HCT116 (cell line): ENCODE data around the gene CA7. TPM values are rescaled to one million over a fixed set of nuclear protein-coding genes. Genes with fewer than 3 reads are reported as not detected.

Source experiments
- ATAC-seq: fragments of 200-7000 bp; cut with Tn5 transposase; 2 replicates; pipeline ENCODE4 v1.9.1; 2020; ENCODE audit warnings: mild to moderate bottlenecking, moderate library complexity
- BruUV-seq: library from RNA; stranded (reverse); fragments of 400-500 nt; replicated peaks from 2 replicates; lab custom pipeline; 2021; lab: Mats Ljungman, UMichigan
- CTCF ChIA-PET: fragments of 300-600 bp; sonication (Branson Sonifier 250); formaldehyde crosslinking; loops from one replicate; lab custom pipeline; 2021; ENCODE audit warnings: antibody characterized with exemption; lab: Charles Lee
- POLR2A ChIA-PET: fragments of 300-600, 350-600 bp; sonication (Branson Sonifier 250); formaldehyde crosslinking; loops from one replicate; lab custom pipeline; 2021; ENCODE audit warnings: antibody characterized with exemption; lab: Charles Lee
- RAD21 ChIA-PET, 2 experiments: fragments of 300-600 bp; sonication (Branson Sonifier 250); formaldehyde crosslinking; loops; one replicate each; lab custom pipeline; 2023; ENCODE audit warnings: low total read pairs in 2 of 2; ENCODE audit not compliant: uncharacterized antibody in 2 of 2, unreplicated experiment in 2 of 2, low non-redundant PET in 1 of 2; lab: Charles Lee
- DNase-seq: peaks from one replicate; pipeline ENCODE4 v3.0.0-alpha.2; 2010; ENCODE audit warnings: low read depth, low spot score
- H2AFZ ChIP-seq: fragments of 200-600 bp; shearing (Covaris generic), sonication (generic); 2 replicates; pipeline ENCODE4 v1.6.1; 2017; ENCODE audit warnings: low read depth, mixed run types, mixed read lengths, antibody characterized with exemption, low read length; ENCODE audit not compliant: poor library complexity, severe bottlenecking
- H3K27ac ChIP-seq: 2 replicates; pipeline ENCODE4 v1.5.1; 2012; ENCODE audit warnings: low read depth, low read length
- H3K27me3 ChIP-seq: fragments of 200-600 bp; sonication (generic); 2 replicates; pipeline ENCODE4 v1.6.1; 2016; ENCODE audit warnings: mixed run types, low read length, mixed read lengths; ENCODE audit not compliant: insufficient read depth
- H3K36me3 ChIP-seq, 2 experiments: fragments of 200-500 bp in 1 of 2; fragments of 200-600 bp in 1 of 2; sonication (Bioruptor generic) in 1 of 2; sonication (generic) in 1 of 2; 2 replicates each; pipeline versions ENCODE4 v1.5.1 to v1.6.1; 2014 to 2016; ENCODE audit warnings: low read length in 2 of 2, inconsistent platforms in 1 of 2, mixed read lengths in 1 of 2, mixed run types in 1 of 2; ENCODE audit not compliant: insufficient read depth in 2 of 2, control insufficient read depth in 1 of 2
- H3K4me1 ChIP-seq, 2 experiments: fragments of 200-600 bp in 1 of 2; sonication (generic) in 1 of 2; 2 replicates each; pipeline versions ENCODE4 v1.5.1 to v1.6.1; 2012 to 2017; ENCODE audit warnings: low read length in 2 of 2, inconsistent platforms in 1 of 2, mild to moderate bottlenecking in 1 of 2, mixed read lengths in 1 of 2, mixed run types in 1 of 2, moderate library complexity in 1 of 2; ENCODE audit not compliant: insufficient read depth in 2 of 2, control insufficient read depth in 1 of 2
- H3K4me2 ChIP-seq: fragments of 200-600 bp; sonication (generic); 2 replicates; pipeline ENCODE4 v1.6.1; 2017; ENCODE audit warnings: mixed run types, low read length, mixed read lengths
- H3K4me3 ChIP-seq, 2 experiments: fragments of 200-600 bp in 1 of 2; sonication (generic) in 1 of 2; replicated peaks in 1 of 2; 2 replicates each; pipeline ENCODE4 v1.5.1; 2011 to 2016; ENCODE audit warnings: low read length in 2 of 2, control low read depth in 1 of 2, low read depth in 1 of 2, mild to moderate bottlenecking in 1 of 2, mixed read lengths in 1 of 2, mixed run types in 1 of 2
- H3K79me2 ChIP-seq: fragments of 200-600 bp; sonication (generic); 2 replicates; pipeline ENCODE4 v1.6.1; 2017; ENCODE audit warnings: mild to moderate bottlenecking, mixed run types, low read length, moderate library complexity, mixed read lengths; ENCODE audit not compliant: insufficient read depth
- H3K9ac ChIP-seq: fragments of 200-600 bp; sonication (generic); 2 replicates; pipeline ENCODE4 v1.6.1; 2016; ENCODE audit warnings: low read length, mixed read lengths
- H3K9me2 ChIP-seq: fragments of 200-600 bp; sonication (generic), shearing (Covaris generic); 2 replicates; pipeline ENCODE4 v1.6.1; 2017; ENCODE audit warnings: mixed run types, mild to moderate bottlenecking, moderate library complexity; ENCODE audit not compliant: insufficient read depth
- H3K9me3 ChIP-seq, 2 experiments: fragments of 200-500 bp in 1 of 2; fragments of 200-600 bp in 1 of 2; sonication (Bioruptor generic) in 1 of 2; sonication (generic) in 1 of 2; 2 replicates each; pipeline ENCODE4 v1.6.1; 2014 to 2017; ENCODE audit warnings: low read length in 2 of 2, mixed read lengths in 2 of 2, inconsistent platforms in 1 of 2, low read depth in 1 of 2, mild to moderate bottlenecking in 1 of 2, mixed run types in 1 of 2, moderate library complexity in 1 of 2; ENCODE audit not compliant: control insufficient read depth in 1 of 2, insufficient read depth in 1 of 2
- H4K20me1 ChIP-seq: fragments of 200-600 bp; sonication (generic), shearing (Covaris generic); 2 replicates; pipeline ENCODE4 v1.6.1; 2017; ENCODE audit warnings: mixed run types, mild to moderate bottlenecking, moderate library complexity; ENCODE audit not compliant: insufficient read depth
- CBX3 ChIP-seq: IDR thresholded peaks from 2 replicates; pipeline ENCODE4 v1.6.1; 2012; ENCODE audit warnings: low read depth
- CEBPB ChIP-seq: IDR thresholded peaks from 2 replicates; pipeline ENCODE4 v1.6.1; 2012; ENCODE audit warnings: low read depth
- EGR1 ChIP-seq: IDR thresholded peaks from 2 replicates; pipeline ENCODE4 v1.6.1; 2012; ENCODE audit warnings: low read depth
- ELF1 ChIP-seq: IDR thresholded peaks from 2 replicates; pipeline ENCODE4 v1.6.1; 2012; ENCODE audit warnings: low read depth, borderline replicate concordance
- EZH2 ChIP-seq: fragments of 200-600 bp; sonication (generic); IDR thresholded peaks from 2 replicates; pipeline ENCODE4 v1.6.1; 2017; ENCODE audit warnings: antibody characterized with exemption, mixed run types
- EZH2phosphoT487 ChIP-seq: fragments of 200-600 bp; IDR thresholded peaks from 2 replicates; pipeline ENCODE4 v1.6.1; 2018; ENCODE audit warnings: antibody characterized with exemption, borderline replicate concordance
- FOSL1 ChIP-seq: IDR thresholded peaks from 2 replicates; pipeline ENCODE4 v1.6.1; 2012; ENCODE audit warnings: low read depth
- JUND ChIP-seq: IDR thresholded peaks from 2 replicates; pipeline ENCODE4 v1.6.1; 2012
- MAX ChIP-seq: IDR thresholded peaks from 2 replicates; pipeline ENCODE4 v1.6.1; 2012
- RAD21 ChIP-seq: IDR thresholded peaks from 2 replicates; pipeline ENCODE4 v1.6.1; 2012; ENCODE audit warnings: low read depth, mild to moderate bottlenecking
- SIN3A ChIP-seq: IDR thresholded peaks from 2 replicates; pipeline ENCODE4 v1.6.1; 2012; ENCODE audit warnings: low read depth
- SP1 ChIP-seq: IDR thresholded peaks from 2 replicates; pipeline ENCODE4 v1.6.1; 2012; ENCODE audit warnings: low read depth
- TCF7L2 ChIP-seq: IDR thresholded peaks from 2 replicates; pipeline ENCODE4 v1.7.0; 2011; ENCODE audit warnings: borderline replicate concordance, inconsistent platforms; ENCODE audit not compliant: insufficient read depth, insufficient read length; ENCODE audit errors: extremely low read depth
- YY1 ChIP-seq: IDR thresholded peaks from 2 replicates; pipeline ENCODE4 v1.6.1; 2011; ENCODE audit warnings: low read length, low read depth, moderate library complexity, mild to moderate bottlenecking; ENCODE audit not compliant: insufficient replicate concordance; ENCODE audit errors: extremely low read depth
- ZFX ChIP-seq: fragments of 450-650 bp; IDR thresholded peaks from 2 replicates; pipeline ENCODE4 v1.6.1; 2017
- intact Hi-C: fragments of 100-400 bp; cut with micrococcal nuclease; formaldehyde crosslinking; loops from 2 replicates; pipeline ENCODE4 v1.10.0; 2022
- total RNA-seq: library from RNA; stranded (reverse); gene quantifications from one replicate; pipeline ENCODE4 v1.2.1, GENCODE V29; 2021; ENCODE audit not compliant: unreplicated experiment
- TF ChIP-seq, protein P1 (sequence below): IDR thresholded peaks from 2 replicates; pipeline ENCODE4 v1.6.1; 2012
- TF ChIP-seq, protein P2 (sequence below): IDR thresholded peaks from 2 replicates; pipeline ENCODE4 v1.6.1; 2011; ENCODE audit warnings: mild to moderate bottlenecking, low read length, moderate library complexity; ENCODE audit not compliant: insufficient replicate concordance; ENCODE audit errors: extremely low read depth
- TF ChIP-seq, protein P3 (sequence below): IDR thresholded peaks from 2 replicates; pipeline ENCODE4 v1.6.1; 2012; ENCODE audit warnings: low read depth

The CA7 gene
- total RNA-seq, 1 experiment from 2014 or later = not detected

DNA sequence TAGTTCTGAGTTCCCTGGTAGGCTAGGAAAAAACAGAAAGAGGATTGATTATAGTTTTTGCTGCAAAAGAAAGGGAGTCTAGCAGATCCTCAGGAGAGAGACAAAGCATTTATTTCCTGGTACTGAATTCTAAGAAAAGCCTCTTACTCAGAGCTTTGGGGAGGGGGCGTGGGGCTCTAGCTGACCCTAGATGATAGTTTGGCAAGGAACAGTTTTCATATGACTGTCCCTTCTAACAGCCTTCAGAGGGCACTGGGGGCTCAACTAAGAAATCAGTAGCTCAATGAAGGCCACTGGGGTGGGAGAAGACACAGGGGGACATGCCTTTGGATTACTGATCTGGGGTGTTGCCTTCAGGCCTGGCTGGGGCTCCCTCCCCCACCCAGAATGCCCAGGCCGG is 4.0 kb downstream of the CA7 start:
- Histone ChIP-seq H3K9me2 (no peaks in the 10 kb centered on the region), H3K27ac (no peak overlapping the region), H3K4me1 (peaks cover 4 to 10% of the 10 kb centered on the region in 2 experiments; a peak in 3 of 4 replicates), H3K4me2 (no peak overlapping the region), H3K9ac (no peak overlapping the region), H3K9me3 (no peaks in the 10 kb centered on the region), H4K20me1 (no peaks in the 10 kb centered on the region), H3K36me3 (no peaks in the 10 kb centered on the region), H3K4me3 (no peak overlapping the region), H3K27me3 (no peaks in the 10 kb centered on the region), H2AFZ (no peak overlapping the region)
- intact Hi-C loops = no loop called here
- CTCF ChIA-PET = interaction anchor here (1.0 to 3.4 kb wide), 3 partner anchors 12 to 18 kb away, joined by 5 to 16 read pairs (median 7); partner anchors contain the start of gene NAE1
- BruUV-seq = no TSS peak
- ATAC-seq = no peak
- no peak for DNase-seq
- TF ChIP-seq ELF1 (no peak), CEBPB (no peak), JUND (no peak), FOSL1 (no peak), RAD21 (no peak), EZH2phosphoT487 (no peak), EZH2 (no peak), CBX3 (no peak), SP1 (no peak), TCF7L2 (no peak), ZFX (no peak), YY1 (no peak), EGR1 (no peak), MAX (no peak), SIN3A (no peak)
- TF ChIP-seq, protein P1, sequence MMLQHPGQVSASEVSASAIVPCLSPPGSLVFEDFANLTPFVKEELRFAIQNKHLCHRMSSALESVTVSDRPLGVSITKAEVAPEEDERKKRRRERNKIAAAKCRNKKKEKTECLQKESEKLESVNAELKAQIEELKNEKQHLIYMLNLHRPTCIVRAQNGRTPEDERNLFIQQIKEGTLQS = no peak
- TF ChIP-seq, protein P2, sequence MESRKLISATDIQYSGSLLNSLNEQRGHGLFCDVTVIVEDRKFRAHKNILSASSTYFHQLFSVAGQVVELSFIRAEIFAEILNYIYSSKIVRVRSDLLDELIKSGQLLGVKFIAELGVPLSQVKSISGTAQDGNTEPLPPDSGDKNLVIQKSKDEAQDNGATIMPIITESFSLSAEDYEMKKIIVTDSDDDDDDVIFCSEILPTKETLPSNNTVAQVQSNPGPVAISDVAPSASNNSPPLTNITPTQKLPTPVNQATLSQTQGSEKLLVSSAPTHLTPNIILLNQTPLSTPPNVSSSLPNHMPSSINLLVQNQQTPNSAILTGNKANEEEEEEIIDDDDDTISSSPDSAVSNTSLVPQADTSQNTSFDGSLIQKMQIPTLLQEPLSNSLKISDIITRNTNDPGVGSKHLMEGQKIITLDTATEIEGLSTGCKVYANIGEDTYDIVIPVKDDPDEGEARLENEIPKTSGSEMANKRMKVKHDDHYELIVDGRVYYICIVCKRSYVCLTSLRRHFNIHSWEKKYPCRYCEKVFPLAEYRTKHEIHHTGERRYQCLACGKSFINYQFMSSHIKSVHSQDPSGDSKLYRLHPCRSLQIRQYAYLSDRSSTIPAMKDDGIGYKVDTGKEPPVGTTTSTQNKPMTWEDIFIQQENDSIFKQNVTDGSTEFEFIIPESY = no peak
- TF ChIP-seq, protein P3, sequence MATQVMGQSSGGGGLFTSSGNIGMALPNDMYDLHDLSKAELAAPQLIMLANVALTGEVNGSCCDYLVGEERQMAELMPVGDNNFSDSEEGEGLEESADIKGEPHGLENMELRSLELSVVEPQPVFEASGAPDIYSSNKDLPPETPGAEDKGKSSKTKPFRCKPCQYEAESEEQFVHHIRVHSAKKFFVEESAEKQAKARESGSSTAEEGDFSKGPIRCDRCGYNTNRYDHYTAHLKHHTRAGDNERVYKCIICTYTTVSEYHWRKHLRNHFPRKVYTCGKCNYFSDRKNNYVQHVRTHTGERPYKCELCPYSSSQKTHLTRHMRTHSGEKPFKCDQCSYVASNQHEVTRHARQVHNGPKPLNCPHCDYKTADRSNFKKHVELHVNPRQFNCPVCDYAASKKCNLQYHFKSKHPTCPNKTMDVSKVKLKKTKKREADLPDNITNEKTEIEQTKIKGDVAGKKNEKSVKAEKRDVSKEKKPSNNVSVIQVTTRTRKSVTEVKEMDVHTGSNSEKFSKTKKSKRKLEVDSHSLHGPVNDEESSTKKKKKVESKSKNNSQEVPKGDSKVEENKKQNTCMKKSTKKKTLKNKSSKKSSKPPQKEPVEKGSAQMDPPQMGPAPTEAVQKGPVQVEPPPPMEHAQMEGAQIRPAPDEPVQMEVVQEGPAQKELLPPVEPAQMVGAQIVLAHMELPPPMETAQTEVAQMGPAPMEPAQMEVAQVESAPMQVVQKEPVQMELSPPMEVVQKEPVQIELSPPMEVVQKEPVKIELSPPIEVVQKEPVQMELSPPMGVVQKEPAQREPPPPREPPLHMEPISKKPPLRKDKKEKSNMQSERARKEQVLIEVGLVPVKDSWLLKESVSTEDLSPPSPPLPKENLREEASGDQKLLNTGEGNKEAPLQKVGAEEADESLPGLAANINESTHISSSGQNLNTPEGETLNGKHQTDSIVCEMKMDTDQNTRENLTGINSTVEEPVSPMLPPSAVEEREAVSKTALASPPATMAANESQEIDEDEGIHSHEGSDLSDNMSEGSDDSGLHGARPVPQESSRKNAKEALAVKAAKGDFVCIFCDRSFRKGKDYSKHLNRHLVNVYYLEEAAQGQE = no peak
- TF ChIP-seq, all 23 proteins: peak for 0
- POLR2A ChIA-PET = interaction anchor here (0.9 kb wide), 1 partner anchor 18 kb away, joined by 3 read pairs; the partner anchor contains the start of gene NAE1
- H3K79me2 ChIP-seq = no peaks in the 10 kb centered on the region
- RAD21 ChIA-PET = no interaction called here
